ENCODE results near the gene CDH18.

The CDH18 gene

GRCh38 chr5:19734776-19735175 is 253.2 kb downstream of the CDH18 start:
- no peaks in the 10 kb centered on the region for H3K36me3 ChIP-seq
- TF ChIP-seq, protein P1, sequence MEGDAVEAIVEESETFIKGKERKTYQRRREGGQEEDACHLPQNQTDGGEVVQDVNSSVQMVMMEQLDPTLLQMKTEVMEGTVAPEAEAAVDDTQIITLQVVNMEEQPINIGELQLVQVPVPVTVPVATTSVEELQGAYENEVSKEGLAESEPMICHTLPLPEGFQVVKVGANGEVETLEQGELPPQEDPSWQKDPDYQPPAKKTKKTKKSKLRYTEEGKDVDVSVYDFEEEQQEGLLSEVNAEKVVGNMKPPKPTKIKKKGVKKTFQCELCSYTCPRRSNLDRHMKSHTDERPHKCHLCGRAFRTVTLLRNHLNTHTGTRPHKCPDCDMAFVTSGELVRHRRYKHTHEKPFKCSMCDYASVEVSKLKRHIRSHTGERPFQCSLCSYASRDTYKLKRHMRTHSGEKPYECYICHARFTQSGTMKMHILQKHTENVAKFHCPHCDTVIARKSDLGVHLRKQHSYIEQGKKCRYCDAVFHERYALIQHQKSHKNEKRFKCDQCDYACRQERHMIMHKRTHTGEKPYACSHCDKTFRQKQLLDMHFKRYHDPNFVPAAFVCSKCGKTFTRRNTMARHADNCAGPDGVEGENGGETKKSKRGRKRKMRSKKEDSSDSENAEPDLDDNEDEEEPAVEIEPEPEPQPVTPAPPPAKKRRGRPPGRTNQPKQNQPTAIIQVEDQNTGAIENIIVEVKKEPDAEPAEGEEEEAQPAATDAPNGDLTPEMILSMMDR (IDR thresholded peaks at IDR 0.05; ENCODE audit: low read depth, low read length), result no peak
- no peaks in the 10 kb centered on the region for H3K9me3 ChIP-seq
- H3K4me3 ChIP-seq (ENCODE audit: low read depth, low read length), result no peak overlapping the region
- H3K27me3 ChIP-seq, result no peaks in the 10 kb centered on the region
- no peaks in the 10 kb centered on the region; the same call in 1 of the 2 replicates for H3K4me1 ChIP-seq
- DNase-seq, result no peak

GRCh38 chr5:19733612-19734495 is 254.1 kb downstream of the CDH18 start:
- Histone ChIP-seq H3K36me3 (no peaks in the 10 kb centered on the region), H3K4me1 (no peaks in the 10 kb centered on the region), H3K9me3 (no peaks in the 10 kb centered on the region), H3K27me3 (no peaks in the 10 kb centered on the region), H3K4me3 (ENCODE audit: low read depth, low read length) (no peak overlapping the region)
- TF ChIP-seq, protein P1 (IDR thresholded peaks at IDR 0.05; ENCODE audit: low read depth, low read length), result no peak
- peak; percentile 42 for DNase-seq

GRCh38 chr5:19728571-19728970 is 259.4 kb downstream of the CDH18 start:
- H3K4me1 ChIP-seq, result no peaks in the 10 kb centered on the region
- DNase-seq, result no peak
- TF ChIP-seq, protein P1 (IDR thresholded peaks at IDR 0.05; ENCODE audit: low read depth, low read length), result no peak
- H3K36me3 ChIP-seq, result no peaks in the 10 kb centered on the region
- H3K9me3 ChIP-seq, result no peaks in the 10 kb centered on the region
- H3K4me3 ChIP-seq (ENCODE audit: low read depth, low read length), result no peak overlapping the region
- H3K27me3 ChIP-seq, result no peaks in the 10 kb centered on the region

GRCh38 chr5:19719109-19719508 is 268.9 kb downstream of the CDH18 start:
- TF ChIP-seq, protein P1 (IDR thresholded peaks at IDR 0.05; ENCODE audit: low read depth, low read length), result no peak

GRCh38 chr5:19713740-19714139 is 274.3 kb downstream of the CDH18 start:
- H3K4me3 ChIP-seq (ENCODE audit: low read depth, low read length), result no peak overlapping the region
- no peaks in the 10 kb centered on the region for H3K36me3 ChIP-seq
- TF ChIP-seq, protein P1 (IDR thresholded peaks at IDR 0.05; ENCODE audit: low read depth, low read length), result no peak
- H3K27me3 ChIP-seq, result no peaks in the 10 kb centered on the region
- DNase-seq, result no peak
- no peaks in the 10 kb centered on the region for H3K4me1 ChIP-seq
- H3K9me3 ChIP-seq, result no peaks in the 10 kb centered on the region

More at GRCh38 chr5:19719109-19719508, 268.9 kb downstream of the CDH18 start:
- Histone ChIP-seq H3K36me3 (no peaks in the 10 kb centered on the region), H3K27me3 (no peaks in the 10 kb centered on the region), H3K9me3 (no peaks in the 10 kb centered on the region), H3K4me1 (no peaks in the 10 kb centered on the region), H3K4me3 (ENCODE audit: low read depth, low read length) (no peak overlapping the region)
- no peak for DNase-seq

DNA sequence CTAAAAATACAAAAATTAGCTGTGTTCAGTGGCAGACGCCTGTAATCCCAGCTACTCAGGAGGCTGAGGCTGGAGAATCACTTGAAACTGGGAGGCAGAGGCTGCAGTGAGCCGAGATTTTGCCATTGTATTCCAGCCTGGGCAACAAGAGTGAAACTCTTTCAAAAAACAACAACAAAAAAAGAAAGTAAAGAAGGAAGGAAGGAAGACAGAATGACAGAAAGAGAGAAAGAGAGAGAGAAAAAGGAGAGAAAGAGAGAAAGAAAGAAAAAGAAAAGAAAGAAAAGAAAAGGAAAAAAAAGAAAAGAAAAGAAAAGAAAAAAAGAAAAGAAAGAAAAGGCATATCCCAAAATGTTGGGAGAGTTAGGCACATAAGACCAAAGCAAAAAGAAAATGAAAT is 278.6 kb downstream of the CDH18 start:
- peaks cover 5% of the 10 kb centered on the region; the same call in 1 of the 2 replicates for H3K4me1 ChIP-seq
- no peaks in the 10 kb centered on the region for H3K9me3 ChIP-seq
- H3K4me3 ChIP-seq (ENCODE audit: low read depth, low read length), result no peak overlapping the region
- no peaks in the 10 kb centered on the region for H3K27me3 ChIP-seq
- TF ChIP-seq, protein P1 (IDR thresholded peaks at IDR 0.05; ENCODE audit: low read depth, low read length), result no peak
- no peak for DNase-seq
- H3K36me3 ChIP-seq, result no peaks in the 10 kb centered on the region
